GM23338 (cell line): ENCODE measurements around the gene TNS3. TPM values are rescaled to one million over a fixed set of nuclear protein-coding genes. Genes with fewer than 3 reads are reported as not detected.

Experiments
- ATAC-seq: fragments of 200-7000 bp; cut with Tn5 transposase; 3 replicates; pipeline ENCODE4 v1.9.1; 2020
- DNase-seq: peaks from one replicate; pipeline ENCODE4 v3.0.0-alpha.2; 2015; ENCODE audit warnings: low spot score
- H2AFZ ChIP-seq: fragments of 200-600 bp; sonication (generic); 2 replicates; pipeline ENCODE4 v1.8.0; 2016; ENCODE audit warnings: antibody characterized with exemption, mild to moderate bottlenecking, moderate library complexity
- H3F3A ChIP-seq: fragments of 200-600 bp; sonication (generic); replicated peaks from 2 replicates; pipeline ENCODE4 v1.8.0; 2017; ENCODE audit warnings: antibody characterized with exemption, mixed run types, low read depth
- H3K27ac ChIP-seq: fragments of 200-600 bp; sonication (generic); 2 replicates; pipeline ENCODE4 v1.6.1; 2016; ENCODE audit warnings: low read depth
- H3K27me3 ChIP-seq: fragments of 200-600 bp; sonication (generic); 2 replicates; pipeline ENCODE4 v1.8.0; 2016; ENCODE audit warnings: mild to moderate bottlenecking, mixed run types, moderate library complexity; ENCODE audit not compliant: insufficient read depth
- H3K36me3 ChIP-seq: fragments of 200-600 bp; sonication (generic); 2 replicates; pipeline ENCODE4 v1.8.0; 2016; ENCODE audit warnings: mild to moderate bottlenecking; ENCODE audit not compliant: insufficient read depth
- H3K4me1 ChIP-seq: fragments of 200-600 bp; sonication (generic); 2 replicates; pipeline ENCODE4 v1.8.0; 2016; ENCODE audit warnings: mild to moderate bottlenecking, moderate library complexity; ENCODE audit not compliant: insufficient read depth
- H3K4me2 ChIP-seq: fragments of 200-600 bp; sonication (generic); 2 replicates; pipeline ENCODE4 v1.7.1; 2017; ENCODE audit warnings: mixed run types
- H3K4me3 ChIP-seq: fragments of 200-600 bp; sonication (generic); 2 replicates; pipeline ENCODE4 v1.6.1; 2016; ENCODE audit warnings: mixed run types
- H3K79me2 ChIP-seq: fragments of 200-600 bp; sonication (generic); replicated peaks from 2 replicates; pipeline ENCODE4 v1.8.0; 2017; ENCODE audit warnings: mild to moderate bottlenecking; ENCODE audit not compliant: insufficient read depth
- H3K9me2 ChIP-seq: fragments of 200-600 bp; sonication (generic); 2 replicates; pipeline ENCODE4 v1.8.0; 2017; ENCODE audit not compliant: insufficient read depth
- H4K20me1 ChIP-seq: fragments of 200-600 bp; sonication (generic); replicated peaks from 2 replicates; pipeline ENCODE4 v1.8.0; 2017; ENCODE audit warnings: mild to moderate bottlenecking; ENCODE audit not compliant: insufficient read depth
- H3K27ac Mint-ChIP-seq: 2 replicates; pipeline ENCODE4 v1.8.0; 2020; ENCODE audit warnings: inconsistent platforms, mild to moderate bottlenecking, moderate library complexity, mixed read lengths
- H3K27me3 Mint-ChIP-seq: 3 replicates; pipeline ENCODE4 v1.8.0; 2022; ENCODE audit warnings: low read depth, mild to moderate bottlenecking, moderate library complexity, mixed read lengths, inconsistent platforms; ENCODE audit not compliant: insufficient read depth, poor library complexity
- H3K36me3 Mint-ChIP-seq: 3 replicates; pipeline ENCODE4 v1.8.0; 2021; ENCODE audit warnings: low read depth, mild to moderate bottlenecking, inconsistent platforms, moderate library complexity, mixed read lengths
- H3K4me1 Mint-ChIP-seq: 3 replicates; pipeline ENCODE4 v1.8.0; 2020; ENCODE audit warnings: mild to moderate bottlenecking, inconsistent platforms, mixed read lengths
- H3K4me3 Mint-ChIP-seq: 3 replicates; pipeline ENCODE4 v1.8.0; 2021; ENCODE audit warnings: moderate library complexity, mild to moderate bottlenecking, inconsistent platforms, mixed read lengths
- H3K9me3 Mint-ChIP-seq: 3 replicates; pipeline ENCODE4 v1.8.0; 2020; ENCODE audit warnings: moderate library complexity, mild to moderate bottlenecking, inconsistent platforms, mixed read lengths
- CREB1 ChIP-seq: fragments of 250-450 bp; sonication (Bioruptor Pico); IDR thresholded peaks from 2 replicates; pipeline ENCODE4 v1.5.0; 2020; ENCODE audit warnings: low read depth, mild to moderate bottlenecking, moderate library complexity
- JUNB ChIP-seq: IDR thresholded peaks from one replicate; pipeline ENCODE4 v1.6.1; 2016; ENCODE audit warnings: antibody characterized with exemption; ENCODE audit not compliant: unreplicated experiment
- NANOG ChIP-seq: IDR thresholded peaks from 2 replicates; pipeline ENCODE4 v1.6.1; 2016; ENCODE audit warnings: antibody characterized with exemption, borderline replicate concordance
- STAT1 ChIP-seq: IDR thresholded peaks from one replicate; pipeline ENCODE4 v1.6.1; 2016; ENCODE audit warnings: antibody characterized with exemption; ENCODE audit not compliant: unreplicated experiment
- ZNF114 ChIP-seq: fragments of 250-450 bp; sonication (Bioruptor Pico); IDR thresholded peaks from 2 replicates; pipeline ENCODE4 v1.5.0; 2020; ENCODE audit warnings: mild to moderate bottlenecking, moderate library complexity
- ZNF331 ChIP-seq: fragments of 250-450 bp; sonication (Bioruptor Pico); IDR thresholded peaks from 2 replicates; pipeline ENCODE4 v1.5.0; 2020; ENCODE audit warnings: low read depth, mild to moderate bottlenecking, moderate library complexity
- polyA plus RNA-seq: library from polyadenylated mRNA; unstranded; fragments of >200 nt; fragmentation: Nextera tagmentation; extraction: Ambion mirVana; gene quantifications from 2 replicates; pipeline ENCODE4 v1.2.1, GENCODE V29; 2016
- total RNA-seq: library from RNA; depleted of rRNA; stranded (reverse); fragments of >200 nt; shearing (Covaris generic); gene quantifications from 2 replicates; pipeline ENCODE4 v1.2.3, GENCODE V29; 2014
- TF ChIP-seq, protein P1 (sequence below): fragments of 250-450 bp; sonication (Bioruptor Pico); IDR thresholded peaks from 2 replicates; pipeline ENCODE4 v1.5.0; 2020; ENCODE audit warnings: mild to moderate bottlenecking, moderate library complexity
- TF ChIP-seq, protein P2 (sequence below), 2 experiments: fragments of 200-600 bp in 1 of 2; sonication (generic) in 1 of 2; conservative IDR thresholded peaks; 2 replicates each; pipeline versions ENCODE4 v1.5.1 to v1.6.1; 2016 to 2017; ENCODE audit warnings: antibody characterized with exemption in 2 of 2, low read depth in 2 of 2, mild to moderate bottlenecking in 2 of 2, moderate library complexity in 1 of 2
- TF ChIP-seq, protein P3 (sequence below): IDR thresholded peaks from one replicate; pipeline ENCODE4 v1.6.1; 2018; ENCODE audit warnings: antibody characterized with exemption; ENCODE audit not compliant: unreplicated experiment

TNS3 gene
- total and polyA plus RNA-seq, 2 experiments from 2014 or later, result 6.2 to 28.7 TPM

DNA sequence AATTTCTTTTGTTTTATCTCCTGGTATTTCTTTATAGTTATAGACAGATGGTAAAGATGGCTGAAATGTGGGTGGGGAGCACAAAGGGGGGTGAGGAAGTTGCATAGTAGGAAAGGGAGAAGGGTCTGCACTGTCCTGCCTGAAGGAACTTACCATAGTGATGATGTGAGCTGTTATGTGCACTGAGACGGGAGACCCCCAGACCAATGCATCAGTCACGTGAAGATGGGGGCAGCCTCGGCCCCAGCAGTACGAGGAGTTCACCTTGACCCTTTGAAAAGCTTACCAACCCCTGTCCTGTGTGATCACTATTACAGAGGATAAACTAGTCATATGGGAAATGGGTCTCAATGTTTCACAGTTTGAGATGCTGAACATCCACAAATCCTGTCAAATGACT is 316.3 kb downstream of the TNS3 start (continued):
- TF ChIP-seq, protein P1, sequence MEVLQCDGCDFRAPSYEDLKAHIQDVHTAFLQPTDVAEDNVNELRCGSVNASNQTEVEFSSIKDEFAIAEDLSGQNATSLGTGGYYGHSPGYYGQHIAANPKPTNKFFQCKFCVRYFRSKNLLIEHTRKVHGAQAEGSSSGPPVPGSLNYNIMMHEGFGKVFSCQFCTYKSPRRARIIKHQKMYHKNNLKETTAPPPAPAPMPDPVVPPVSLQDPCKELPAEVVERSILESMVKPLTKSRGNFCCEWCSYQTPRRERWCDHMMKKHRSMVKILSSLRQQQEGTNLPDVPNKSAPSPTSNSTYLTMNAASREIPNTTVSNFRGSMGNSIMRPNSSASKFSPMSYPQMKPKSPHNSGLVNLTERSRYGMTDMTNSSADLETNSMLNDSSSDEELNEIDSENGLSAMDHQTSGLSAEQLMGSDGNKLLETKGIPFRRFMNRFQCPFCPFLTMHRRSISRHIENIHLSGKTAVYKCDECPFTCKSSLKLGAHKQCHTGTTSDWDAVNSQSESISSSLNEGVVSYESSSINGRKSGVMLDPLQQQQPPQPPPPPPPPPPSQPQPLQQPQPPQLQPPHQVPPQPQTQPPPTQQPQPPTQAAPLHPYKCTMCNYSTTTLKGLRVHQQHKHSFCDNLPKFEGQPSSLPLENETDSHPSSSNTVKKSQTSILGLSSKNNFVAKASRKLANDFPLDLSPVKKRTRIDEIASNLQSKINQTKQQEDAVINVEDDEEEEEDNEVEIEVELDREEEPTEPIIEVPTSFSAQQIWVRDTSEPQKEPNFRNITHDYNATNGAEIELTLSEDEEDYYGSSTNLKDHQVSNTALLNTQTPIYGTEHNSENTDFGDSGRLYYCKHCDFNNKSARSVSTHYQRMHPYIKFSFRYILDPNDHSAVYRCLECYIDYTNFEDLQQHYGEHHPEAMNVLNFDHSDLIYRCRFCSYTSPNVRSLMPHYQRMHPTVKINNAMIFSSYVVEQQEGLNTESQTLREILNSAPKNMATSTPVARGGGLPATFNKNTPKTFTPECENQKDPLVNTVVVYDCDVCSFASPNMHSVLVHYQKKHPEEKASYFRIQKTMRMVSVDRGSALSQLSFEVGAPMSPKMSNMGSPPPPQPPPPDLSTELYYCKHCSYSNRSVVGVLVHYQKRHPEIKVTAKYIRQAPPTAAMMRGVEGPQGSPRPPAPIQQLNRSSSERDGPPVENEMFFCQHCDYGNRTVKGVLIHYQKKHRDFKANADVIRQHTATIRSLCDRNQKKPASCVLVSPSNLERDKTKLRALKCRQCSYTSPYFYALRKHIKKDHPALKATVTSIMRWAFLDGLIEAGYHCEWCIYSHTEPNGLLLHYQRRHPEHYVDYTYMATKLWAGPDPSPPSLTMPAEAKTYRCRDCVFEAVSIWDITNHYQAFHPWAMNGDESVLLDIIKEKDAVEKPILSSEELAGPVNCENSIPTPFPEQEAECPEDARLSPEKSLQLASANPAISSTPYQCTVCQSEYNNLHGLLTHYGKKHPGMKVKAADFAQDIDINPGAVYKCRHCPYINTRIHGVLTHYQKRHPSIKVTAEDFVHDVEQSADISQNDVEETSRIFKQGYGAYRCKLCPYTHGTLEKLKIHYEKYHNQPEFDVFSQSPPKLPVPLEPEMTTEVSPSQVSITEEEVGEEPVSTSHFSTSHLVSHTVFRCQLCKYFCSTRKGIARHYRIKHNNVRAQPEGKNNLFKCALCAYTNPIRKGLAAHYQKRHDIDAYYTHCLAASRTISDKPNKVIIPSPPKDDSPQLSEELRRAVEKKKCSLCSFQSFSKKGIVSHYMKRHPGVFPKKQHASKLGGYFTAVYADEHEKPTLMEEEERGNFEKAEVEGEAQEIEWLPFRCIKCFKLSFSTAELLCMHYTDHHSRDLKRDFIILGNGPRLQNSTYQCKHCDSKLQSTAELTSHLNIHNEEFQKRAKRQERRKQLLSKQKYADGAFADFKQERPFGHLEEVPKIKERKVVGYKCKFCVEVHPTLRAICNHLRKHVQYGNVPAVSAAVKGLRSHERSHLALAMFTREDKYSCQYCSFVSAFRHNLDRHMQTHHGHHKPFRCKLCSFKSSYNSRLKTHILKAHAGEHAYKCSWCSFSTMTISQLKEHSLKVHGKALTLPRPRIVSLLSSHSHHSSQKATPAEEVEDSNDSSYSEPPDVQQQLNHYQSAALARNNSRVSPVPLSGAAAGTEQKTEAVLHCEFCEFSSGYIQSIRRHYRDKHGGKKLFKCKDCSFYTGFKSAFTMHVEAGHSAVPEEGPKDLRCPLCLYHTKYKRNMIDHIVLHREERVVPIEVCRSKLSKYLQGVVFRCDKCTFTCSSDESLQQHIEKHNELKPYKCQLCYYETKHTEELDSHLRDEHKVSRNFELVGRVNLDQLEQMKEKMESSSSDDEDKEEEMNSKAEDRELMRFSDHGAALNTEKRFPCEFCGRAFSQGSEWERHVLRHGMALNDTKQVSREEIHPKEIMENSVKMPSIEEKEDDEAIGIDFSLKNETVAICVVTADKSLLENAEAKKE (CRISPR knock-in tag), result no peak
- TF ChIP-seq JUNB (no peak), ZNF114 (no peak), CREB1 (CRISPR knock-in tag) (no peak), NANOG (no peak)
- TF ChIP-seq, protein P2, sequence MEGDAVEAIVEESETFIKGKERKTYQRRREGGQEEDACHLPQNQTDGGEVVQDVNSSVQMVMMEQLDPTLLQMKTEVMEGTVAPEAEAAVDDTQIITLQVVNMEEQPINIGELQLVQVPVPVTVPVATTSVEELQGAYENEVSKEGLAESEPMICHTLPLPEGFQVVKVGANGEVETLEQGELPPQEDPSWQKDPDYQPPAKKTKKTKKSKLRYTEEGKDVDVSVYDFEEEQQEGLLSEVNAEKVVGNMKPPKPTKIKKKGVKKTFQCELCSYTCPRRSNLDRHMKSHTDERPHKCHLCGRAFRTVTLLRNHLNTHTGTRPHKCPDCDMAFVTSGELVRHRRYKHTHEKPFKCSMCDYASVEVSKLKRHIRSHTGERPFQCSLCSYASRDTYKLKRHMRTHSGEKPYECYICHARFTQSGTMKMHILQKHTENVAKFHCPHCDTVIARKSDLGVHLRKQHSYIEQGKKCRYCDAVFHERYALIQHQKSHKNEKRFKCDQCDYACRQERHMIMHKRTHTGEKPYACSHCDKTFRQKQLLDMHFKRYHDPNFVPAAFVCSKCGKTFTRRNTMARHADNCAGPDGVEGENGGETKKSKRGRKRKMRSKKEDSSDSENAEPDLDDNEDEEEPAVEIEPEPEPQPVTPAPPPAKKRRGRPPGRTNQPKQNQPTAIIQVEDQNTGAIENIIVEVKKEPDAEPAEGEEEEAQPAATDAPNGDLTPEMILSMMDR (conservative IDR thresholded peaks at IDR 0.05; ENCODE audit: low read depth in 2 of 2), result no peak

DNA sequence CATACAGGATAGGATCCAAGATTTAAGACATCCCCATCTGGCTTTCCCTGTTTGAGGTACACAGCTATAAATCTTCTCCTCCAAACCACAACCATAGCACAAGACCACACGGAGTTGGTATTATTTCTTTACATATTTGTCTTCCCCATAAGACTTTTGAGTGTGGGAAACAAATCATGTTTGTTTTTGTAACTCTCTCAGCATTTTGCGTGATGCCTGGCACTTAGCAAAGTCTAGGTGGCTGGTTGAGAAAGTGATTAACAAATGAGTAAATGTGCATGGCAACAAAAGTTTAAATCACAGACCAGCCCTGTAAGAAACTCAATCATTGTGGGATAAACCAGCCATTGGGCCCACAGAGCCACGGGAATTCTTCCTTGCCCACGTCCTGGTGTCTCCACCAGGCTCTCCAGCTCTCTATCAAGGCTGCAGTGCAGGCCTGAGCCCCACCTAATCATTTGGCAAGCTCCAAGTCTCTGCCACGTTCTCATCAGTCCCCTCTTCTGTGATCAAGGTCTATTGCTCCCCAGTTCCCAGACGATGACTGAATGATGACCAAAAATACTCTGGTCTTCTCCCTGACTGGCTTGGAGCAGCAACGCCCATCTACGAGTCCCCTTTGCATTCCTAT is 317.8 kb downstream of the TNS3 start:
- H3K9me3 Mint-ChIP-seq, result no peaks in the 10 kb centered on the region; the same call in 2 of the 3 replicates
- no peaks in the 10 kb centered on the region for H3F3A ChIP-seq
- no peak overlapping the region for H3K4me3 Mint-ChIP-seq
- peaks cover 7% of the 10 kb centered on the region; the same call in 2 of the 3 replicates for H3K4me1 Mint-ChIP-seq
- H3K4me3 ChIP-seq, result no peak overlapping the region
- H3K27me3 ChIP-seq, result no peaks in the 10 kb centered on the region
- H3K36me3 Mint-ChIP-seq, result no peaks in the 10 kb centered on the region
- peaks cover 4% of the 10 kb centered on the region for H3K27me3 Mint-ChIP-seq
- no peak overlapping the region for H3K4me2 ChIP-seq
- peaks cover 3% of the 10 kb centered on the region; the same call in 1 of the 2 replicates for H3K9me2 ChIP-seq
- H3K36me3 ChIP-seq, result no peaks in the 10 kb centered on the region; the same call in 1 of the 2 replicates
- H4K20me1 ChIP-seq, result no peaks in the 10 kb centered on the region
- H3K4me1 ChIP-seq, result no peaks in the 10 kb centered on the region
- no peak for ATAC-seq
- DNase-seq, result no peak
- no peaks in the 10 kb centered on the region for H3K79me2 ChIP-seq
- H3K27ac ChIP-seq, result no peak overlapping the region
- no peak overlapping the region for H2AFZ ChIP-seq
- no peak overlapping the region for H3K27ac Mint-ChIP-seq
- TF ChIP-seq, protein P3, sequence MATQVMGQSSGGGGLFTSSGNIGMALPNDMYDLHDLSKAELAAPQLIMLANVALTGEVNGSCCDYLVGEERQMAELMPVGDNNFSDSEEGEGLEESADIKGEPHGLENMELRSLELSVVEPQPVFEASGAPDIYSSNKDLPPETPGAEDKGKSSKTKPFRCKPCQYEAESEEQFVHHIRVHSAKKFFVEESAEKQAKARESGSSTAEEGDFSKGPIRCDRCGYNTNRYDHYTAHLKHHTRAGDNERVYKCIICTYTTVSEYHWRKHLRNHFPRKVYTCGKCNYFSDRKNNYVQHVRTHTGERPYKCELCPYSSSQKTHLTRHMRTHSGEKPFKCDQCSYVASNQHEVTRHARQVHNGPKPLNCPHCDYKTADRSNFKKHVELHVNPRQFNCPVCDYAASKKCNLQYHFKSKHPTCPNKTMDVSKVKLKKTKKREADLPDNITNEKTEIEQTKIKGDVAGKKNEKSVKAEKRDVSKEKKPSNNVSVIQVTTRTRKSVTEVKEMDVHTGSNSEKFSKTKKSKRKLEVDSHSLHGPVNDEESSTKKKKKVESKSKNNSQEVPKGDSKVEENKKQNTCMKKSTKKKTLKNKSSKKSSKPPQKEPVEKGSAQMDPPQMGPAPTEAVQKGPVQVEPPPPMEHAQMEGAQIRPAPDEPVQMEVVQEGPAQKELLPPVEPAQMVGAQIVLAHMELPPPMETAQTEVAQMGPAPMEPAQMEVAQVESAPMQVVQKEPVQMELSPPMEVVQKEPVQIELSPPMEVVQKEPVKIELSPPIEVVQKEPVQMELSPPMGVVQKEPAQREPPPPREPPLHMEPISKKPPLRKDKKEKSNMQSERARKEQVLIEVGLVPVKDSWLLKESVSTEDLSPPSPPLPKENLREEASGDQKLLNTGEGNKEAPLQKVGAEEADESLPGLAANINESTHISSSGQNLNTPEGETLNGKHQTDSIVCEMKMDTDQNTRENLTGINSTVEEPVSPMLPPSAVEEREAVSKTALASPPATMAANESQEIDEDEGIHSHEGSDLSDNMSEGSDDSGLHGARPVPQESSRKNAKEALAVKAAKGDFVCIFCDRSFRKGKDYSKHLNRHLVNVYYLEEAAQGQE, result no peak
- no peak for TF ChIP-seq ZNF331 (CRISPR knock-in tag)
- no peak for TF ChIP-seq STAT1
